HCT116 (cell line): Measurements from ENCODE around the gene PADI3. TPM values are rescaled to one million over a fixed set of nuclear protein-coding genes. Genes with fewer than 3 reads are reported as not detected.

Experiments
- ATAC-seq: fragments of 200-7000 bp; cut with Tn5 transposase; 2 replicates; pipeline ENCODE4 v1.9.1; 2020; ENCODE audit warnings: mild to moderate bottlenecking, moderate library complexity
- BruUV-seq: library from RNA; stranded (reverse); fragments of 400-500 nt; replicated peaks from 2 replicates; lab custom pipeline; 2021; lab: Mats Ljungman, UMichigan
- CTCF ChIA-PET: fragments of 300-600 bp; sonication (Branson Sonifier 250); formaldehyde crosslinking; loops from one replicate; lab custom pipeline; 2021; ENCODE audit warnings: antibody characterized with exemption; lab: Charles Lee
- POLR2A ChIA-PET: fragments of 300-600, 350-600 bp; sonication (Branson Sonifier 250); formaldehyde crosslinking; loops from one replicate; lab custom pipeline; 2021; ENCODE audit warnings: antibody characterized with exemption; lab: Charles Lee
- RAD21 ChIA-PET, 2 experiments: fragments of 300-600 bp; sonication (Branson Sonifier 250); formaldehyde crosslinking; loops; one replicate each; lab custom pipeline; 2023; ENCODE audit warnings: low total read pairs in 2 of 2; ENCODE audit not compliant: uncharacterized antibody in 2 of 2, unreplicated experiment in 2 of 2, low non-redundant PET in 1 of 2; lab: Charles Lee
- DNase-seq: peaks from one replicate; pipeline ENCODE4 v3.0.0-alpha.2; 2010; ENCODE audit warnings: low read depth, low spot score
- H2AFZ ChIP-seq: fragments of 200-600 bp; shearing (Covaris generic), sonication (generic); 2 replicates; pipeline ENCODE4 v1.6.1; 2017; ENCODE audit warnings: low read depth, mixed run types, mixed read lengths, antibody characterized with exemption, low read length; ENCODE audit not compliant: poor library complexity, severe bottlenecking
- H3K27ac ChIP-seq: 2 replicates; pipeline ENCODE4 v1.5.1; 2012; ENCODE audit warnings: low read depth, low read length
- H3K27me3 ChIP-seq: fragments of 200-600 bp; sonication (generic); 2 replicates; pipeline ENCODE4 v1.6.1; 2016; ENCODE audit warnings: mixed run types, low read length, mixed read lengths; ENCODE audit not compliant: insufficient read depth
- H3K36me3 ChIP-seq, 2 experiments: fragments of 200-500 bp in 1 of 2; fragments of 200-600 bp in 1 of 2; sonication (Bioruptor generic) in 1 of 2; sonication (generic) in 1 of 2; 2 replicates each; pipeline versions ENCODE4 v1.5.1 to v1.6.1; 2014 to 2016; ENCODE audit warnings: low read length in 2 of 2, inconsistent platforms in 1 of 2, mixed read lengths in 1 of 2, mixed run types in 1 of 2; ENCODE audit not compliant: insufficient read depth in 2 of 2, control insufficient read depth in 1 of 2
- H3K4me1 ChIP-seq, 2 experiments: fragments of 200-600 bp in 1 of 2; sonication (generic) in 1 of 2; 2 replicates each; pipeline versions ENCODE4 v1.5.1 to v1.6.1; 2012 to 2017; ENCODE audit warnings: low read length in 2 of 2, inconsistent platforms in 1 of 2, mild to moderate bottlenecking in 1 of 2, mixed read lengths in 1 of 2, mixed run types in 1 of 2, moderate library complexity in 1 of 2; ENCODE audit not compliant: insufficient read depth in 2 of 2, control insufficient read depth in 1 of 2
- H3K4me2 ChIP-seq: fragments of 200-600 bp; sonication (generic); 2 replicates; pipeline ENCODE4 v1.6.1; 2017; ENCODE audit warnings: mixed run types, low read length, mixed read lengths
- H3K4me3 ChIP-seq, 2 experiments: fragments of 200-600 bp in 1 of 2; sonication (generic) in 1 of 2; replicated peaks in 1 of 2; 2 replicates each; pipeline ENCODE4 v1.5.1; 2011 to 2016; ENCODE audit warnings: low read length in 2 of 2, control low read depth in 1 of 2, low read depth in 1 of 2, mild to moderate bottlenecking in 1 of 2, mixed read lengths in 1 of 2, mixed run types in 1 of 2
- H3K79me2 ChIP-seq: fragments of 200-600 bp; sonication (generic); 2 replicates; pipeline ENCODE4 v1.6.1; 2017; ENCODE audit warnings: mild to moderate bottlenecking, mixed run types, low read length, moderate library complexity, mixed read lengths; ENCODE audit not compliant: insufficient read depth
- H3K9ac ChIP-seq: fragments of 200-600 bp; sonication (generic); 2 replicates; pipeline ENCODE4 v1.6.1; 2016; ENCODE audit warnings: low read length, mixed read lengths
- H3K9me2 ChIP-seq: fragments of 200-600 bp; sonication (generic), shearing (Covaris generic); 2 replicates; pipeline ENCODE4 v1.6.1; 2017; ENCODE audit warnings: mixed run types, mild to moderate bottlenecking, moderate library complexity; ENCODE audit not compliant: insufficient read depth
- H3K9me3 ChIP-seq, 2 experiments: fragments of 200-500 bp in 1 of 2; fragments of 200-600 bp in 1 of 2; sonication (Bioruptor generic) in 1 of 2; sonication (generic) in 1 of 2; 2 replicates each; pipeline ENCODE4 v1.6.1; 2014 to 2017; ENCODE audit warnings: low read length in 2 of 2, mixed read lengths in 2 of 2, inconsistent platforms in 1 of 2, low read depth in 1 of 2, mild to moderate bottlenecking in 1 of 2, mixed run types in 1 of 2, moderate library complexity in 1 of 2; ENCODE audit not compliant: control insufficient read depth in 1 of 2, insufficient read depth in 1 of 2
- H4K20me1 ChIP-seq: fragments of 200-600 bp; sonication (generic), shearing (Covaris generic); 2 replicates; pipeline ENCODE4 v1.6.1; 2017; ENCODE audit warnings: mixed run types, mild to moderate bottlenecking, moderate library complexity; ENCODE audit not compliant: insufficient read depth
- CBX3 ChIP-seq: IDR thresholded peaks from 2 replicates; pipeline ENCODE4 v1.6.1; 2012; ENCODE audit warnings: low read depth
- CTCF ChIP-seq, 3 experiments: fragments of 200-600 bp in 1 of 3; sonication (generic) in 1 of 3; IDR thresholded peaks in 2 of 3; conservative IDR thresholded peaks in 1 of 3; 2 replicates each; pipeline ENCODE4 v1.5.1; 2012 to 2017; ENCODE audit warnings: low read depth in 2 of 3, low read length in 2 of 3, antibody characterized with exemption in 1 of 3, borderline replicate concordance in 1 of 3, control low read depth in 1 of 3, mild to moderate bottlenecking in 1 of 3, mixed read lengths in 1 of 3, mixed run types in 1 of 3, moderate library complexity in 1 of 3; ENCODE audit not compliant: insufficient read depth in 1 of 3
- EGR1 ChIP-seq: IDR thresholded peaks from 2 replicates; pipeline ENCODE4 v1.6.1; 2012; ENCODE audit warnings: low read depth
- EZH2 ChIP-seq: fragments of 200-600 bp; sonication (generic); IDR thresholded peaks from 2 replicates; pipeline ENCODE4 v1.6.1; 2017; ENCODE audit warnings: antibody characterized with exemption, mixed run types
- JUND ChIP-seq: IDR thresholded peaks from 2 replicates; pipeline ENCODE4 v1.6.1; 2012
- POLR2A ChIP-seq: IDR thresholded peaks from 2 replicates; pipeline ENCODE4 v1.7.0; 2011; ENCODE audit warnings: borderline replicate concordance; ENCODE audit not compliant: insufficient read depth, insufficient read length; ENCODE audit errors: extremely low read depth
- POLR2AphosphoS5 ChIP-seq: IDR thresholded peaks from 2 replicates; pipeline ENCODE4 v1.6.1; 2011; ENCODE audit warnings: mild to moderate bottlenecking, low read depth, low read length, moderate library complexity
- SP1 ChIP-seq: IDR thresholded peaks from 2 replicates; pipeline ENCODE4 v1.6.1; 2012; ENCODE audit warnings: low read depth
- intact Hi-C: fragments of 100-400 bp; cut with micrococcal nuclease; formaldehyde crosslinking; loops from 2 replicates; pipeline ENCODE4 v1.10.0; 2022
- total RNA-seq: library from RNA; stranded (reverse); gene quantifications from one replicate; pipeline ENCODE4 v1.2.1, GENCODE V29; 2021; ENCODE audit not compliant: unreplicated experiment
- TF ChIP-seq, protein P1 (sequence below): IDR thresholded peaks from 2 replicates; pipeline ENCODE4 v1.6.1; 2012
- TF ChIP-seq, protein P2 (sequence below): IDR thresholded peaks from 2 replicates; pipeline ENCODE4 v1.6.1; 2012

Gene PADI3
- total RNA-seq, 1 experiment from 2014 or later = 0.93 TPM

DNA sequence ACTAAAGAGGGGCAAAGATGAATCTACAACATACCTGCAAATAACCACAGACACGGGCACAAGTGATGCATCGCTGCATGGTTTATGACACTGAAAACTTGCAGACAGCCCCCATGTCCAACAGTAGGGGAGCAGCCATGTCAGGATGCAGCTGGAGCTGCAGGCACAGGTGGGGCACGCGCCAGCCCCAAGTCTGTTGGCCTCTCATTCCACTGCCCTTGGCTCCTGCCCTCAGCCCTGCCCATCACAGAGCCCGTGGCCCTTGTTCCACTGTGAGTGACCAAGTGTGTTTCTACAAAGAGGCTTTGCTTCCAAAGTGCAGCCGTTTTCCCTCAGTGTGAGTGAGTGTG lies 55.9 kb downstream of the PADI3 start:
- Histone ChIP-seq H3K27ac (no peak overlapping the region), H3K9me3 (peaks cover 18 to 20% of the 10 kb centered on the region in 2 experiments; a peak in 2 of 4 replicates)

GRCh38 chr1:17305576-17306095 lies 56.7 kb downstream of the PADI3 start:
- no peaks in the 10 kb centered on the region for H4K20me1 ChIP-seq
- TF ChIP-seq, protein P1, sequence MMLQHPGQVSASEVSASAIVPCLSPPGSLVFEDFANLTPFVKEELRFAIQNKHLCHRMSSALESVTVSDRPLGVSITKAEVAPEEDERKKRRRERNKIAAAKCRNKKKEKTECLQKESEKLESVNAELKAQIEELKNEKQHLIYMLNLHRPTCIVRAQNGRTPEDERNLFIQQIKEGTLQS = no peak
- TF ChIP-seq POLR2AphosphoS5 = no peak
- no peak for TF ChIP-seq EGR1
- TF ChIP-seq JUND = no peak
- TF ChIP-seq POLR2A = no peak
- TF ChIP-seq CBX3 = no peak
- no peak for TF ChIP-seq EZH2
- TF ChIP-seq CTCF (IDR thresholded peaks at IDR 0.05 in 2 of 3, conservative IDR thresholded peaks at IDR 0.05 in 1 of 3; ENCODE audit: borderline replicate concordance in 1 of 3, insufficient read depth in 1 of 3, low read depth in 2 of 3, low read length in 2 of 3) = no peak
- no peak for TF ChIP-seq SP1
- TF ChIP-seq, all 23 proteins: peak for 0
- intact Hi-C loops = no loop called here
- BruUV-seq = no TSS peak
- Histone ChIP-seq H3K79me2 (no peaks in the 10 kb centered on the region), H3K27ac (no peak overlapping the region), H3K9ac (no peak overlapping the region), H2AFZ (no peak overlapping the region), H3K4me2 (no peak overlapping the region), H3K9me2 (no peaks in the 10 kb centered on the region), H3K4me1 (no peaks in the 10 kb centered on the region), H3K36me3 (no peaks in the 10 kb centered on the region), H3K9me3 (peaks cover 17 to 18% of the 10 kb centered on the region in 2 experiments; a peak in 2 of 4 replicates), H3K27me3 (no peaks in the 10 kb centered on the region), H3K4me3 (no peak overlapping the region)
- DNase-seq = no peak
- no peak for ATAC-seq
- ChIA-PET POLR2A (interaction anchor here (1.0 kb wide), 1 partner anchor 55 kb away, joined by 7 read pairs; no protein-coding TSS in a partner anchor), CTCF (no interaction called here), RAD21 (no interaction called here)

More for the DNA sequence above, 55.9 kb downstream of the PADI3 start:
- Histone ChIP-seq H3K9me2 (no peaks in the 10 kb centered on the region), H3K4me1 (no peaks in the 10 kb centered on the region), H2AFZ (no peak overlapping the region), H3K36me3 (no peaks in the 10 kb centered on the region), H3K27me3 (no peaks in the 10 kb centered on the region), H3K79me2 (no peaks in the 10 kb centered on the region), H4K20me1 (no peaks in the 10 kb centered on the region), H3K4me3 (no peak overlapping the region), H3K4me2 (no peak overlapping the region), H3K9ac (no peak overlapping the region)
- TF ChIP-seq, protein P2, sequence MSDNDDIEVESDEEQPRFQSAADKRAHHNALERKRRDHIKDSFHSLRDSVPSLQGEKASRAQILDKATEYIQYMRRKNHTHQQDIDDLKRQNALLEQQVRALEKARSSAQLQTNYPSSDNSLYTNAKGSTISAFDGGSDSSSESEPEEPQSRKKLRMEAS = no peak
- ChIA-PET RAD21 (no interaction called here), POLR2A (interaction anchor here (1.0 to 1.2 kb wide), 2 partner anchors 8 to 54 kb away, joined by 3 to 7 read pairs; no protein-coding TSS in a partner anchor), CTCF (no interaction called here)
- BruUV-seq = no TSS peak
- DNase-seq = no peak
- intact Hi-C loops = no loop called here
- peak; percentile 20; the same call in 1 of the 2 replicates for ATAC-seq
